Uterus (tissue), 2 donors: ENCODE measurements around the gene SHTN1.

Experiments
- CTCF ChIP-seq, 4 experiments: fragments of 200-600 bp in 2 of 4; fragments of 450-650 bp in 2 of 4; sonication (generic) in 2 of 4; IDR thresholded peaks; one replicate each; pipeline ENCODE4 v1.5.1; 2016 to 2019; ENCODE audit warnings: antibody characterized with exemption in 4 of 4, mild to moderate bottlenecking in 2 of 4, moderate library complexity in 1 of 4
- POLR2A ChIP-seq, 2 donors: fragments of 450-650 bp; IDR thresholded peaks; one replicate each; pipeline ENCODE4 v1.6.1; 2016; ENCODE audit warnings: antibody characterized with exemption in 2 of 2, mild to moderate bottlenecking in 1 of 2, moderate library complexity in 1 of 2

DNA sequence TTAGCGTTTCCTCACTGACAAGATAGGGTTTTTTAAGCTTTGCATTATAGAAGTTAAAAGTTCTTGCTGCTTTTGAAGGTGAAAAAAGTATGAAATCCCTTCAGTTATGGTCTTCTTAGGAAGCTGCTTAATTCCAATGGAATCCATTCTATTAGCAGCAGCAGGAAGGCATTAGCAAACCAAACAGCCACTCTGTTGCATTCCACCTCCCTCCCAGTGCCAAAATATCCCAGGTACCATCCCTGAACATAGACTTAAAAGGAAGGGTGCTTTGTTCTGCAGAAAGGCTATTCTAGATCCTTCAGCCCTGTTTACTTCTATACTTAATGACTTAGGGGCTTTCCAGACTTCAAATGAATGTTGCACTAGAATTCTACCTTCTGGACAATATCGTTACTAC, 131.9 kb downstream of the SHTN1 start:
- no peak for TF ChIP-seq CTCF (IDR thresholded peaks at IDR 0.05)
- TF ChIP-seq POLR2A (IDR thresholded peaks at IDR 0.05), result no peak
